HEK293T (cell line): ENCODE results near the gene CHP1.
"Not testable (repeated sequence)": the region's sequence is repeated elsewhere in the genome, so short reads cannot be mapped to it uniquely, and the experiment has no call there.

Experiments used
- CTCF ChIA-PET: fragments of 350-600 bp; formaldehyde crosslinking; extraction: SDS; loops from one replicate; lab custom pipeline; 2021; ENCODE audit warnings: antibody characterized with exemption, inconsistent platforms; lab: Yijun Ruan, JAX
- POLR2A ChIA-PET: fragments of 350-600 bp; formaldehyde crosslinking; extraction: SDS; loops from one replicate; lab custom pipeline; 2020; ENCODE audit warnings: antibody characterized with exemption, inconsistent platforms; lab: Yijun Ruan, JAX
- DNase-seq: peaks from one replicate; pipeline ENCODE4 v3.0.0; 2012; ENCODE audit warnings: mixed read lengths; ENCODE audit errors: extremely low spot score
- ARNT ChIP-seq: fragments of 450-650 bp; IDR thresholded peaks from 2 replicates; pipeline ENCODE4 v1.6.1; 2017; ENCODE audit warnings: mild to moderate bottlenecking
- BHLHE40 ChIP-seq: fragments of 450-650 bp; IDR thresholded peaks from 2 replicates; pipeline ENCODE4 v1.6.1; 2016; ENCODE audit warnings: mild to moderate bottlenecking, moderate library complexity, borderline replicate concordance
- CTBP1 ChIP-seq: fragments of 450-650 bp; IDR thresholded peaks from 2 replicates; pipeline ENCODE4 v1.6.1; 2016; ENCODE audit warnings: borderline replicate concordance
- ELF4 ChIP-seq: fragments of 450-650 bp; IDR thresholded peaks from 2 replicates; pipeline ENCODE4 v1.6.1; 2017; ENCODE audit warnings: antibody characterized with exemption
- FOXA1 ChIP-seq: fragments of 450-650 bp; IDR thresholded peaks from 2 replicates; pipeline ENCODE4 v1.6.1; 2016; ENCODE audit warnings: mild to moderate bottlenecking
- FOXK2 ChIP-seq: fragments of 450-650 bp; IDR thresholded peaks from 2 replicates; pipeline ENCODE4 v1.6.1; 2016; ENCODE audit warnings: mild to moderate bottlenecking
- FOXM1 ChIP-seq: fragments of 450-650 bp; IDR thresholded peaks from 2 replicates; pipeline ENCODE4 v1.6.1; 2017; ENCODE audit warnings: mild to moderate bottlenecking, borderline replicate concordance
- HDGF ChIP-seq: fragments of 450-650 bp; IDR thresholded peaks from 2 replicates; pipeline ENCODE4 v1.6.1; 2017; ENCODE audit warnings: antibody characterized with exemption, borderline replicate concordance
- L3MBTL2 ChIP-seq: fragments of 450-650 bp; conservative IDR thresholded peaks from 2 replicates; pipeline ENCODE4 v1.6.1; 2016; ENCODE audit warnings: mild to moderate bottlenecking
- LEF1 ChIP-seq: fragments of 450-650 bp; IDR thresholded peaks from 2 replicates; pipeline ENCODE4 v1.6.1; 2017; ENCODE audit warnings: mild to moderate bottlenecking, borderline replicate concordance
- NFRKB ChIP-seq: fragments of 450-650 bp; IDR thresholded peaks from 2 replicates; pipeline ENCODE4 v1.6.1; 2016; ENCODE audit warnings: mild to moderate bottlenecking, moderate library complexity
- PKNOX1 ChIP-seq: fragments of 450-650 bp; IDR thresholded peaks from 2 replicates; pipeline ENCODE4 v1.6.1; 2016
- SP1 ChIP-seq: fragments of 450-650 bp; IDR thresholded peaks from 2 replicates; pipeline ENCODE4 v1.6.1; 2017
- SUZ12 ChIP-seq: fragments of 450-650 bp; IDR thresholded peaks from 2 replicates; pipeline ENCODE4 v1.6.1; 2016; ENCODE audit warnings: mild to moderate bottlenecking
- TARDBP ChIP-seq: fragments of 450-650 bp; IDR thresholded peaks from 2 replicates; pipeline ENCODE4 v1.6.1; 2016
- ZNF384 ChIP-seq: fragments of 450-650 bp; IDR thresholded peaks from 2 replicates; pipeline ENCODE4 v1.6.1; 2016

The CHP1 gene

GRCh38 chr15:41278319-41278718, 47.3 kb downstream of the CHP1 start:
- DNase-seq, result no peak
- POLR2A ChIA-PET, result no interaction called here
- TF ChIP-seq FOXA1 (no peak), CTBP1 (no peak), SUZ12 (no peak), LEF1 (no peak), FOXM1 (no peak), NFRKB (no peak), ZNF384 (no peak), PKNOX1 (no peak), L3MBTL2 (no peak), ELF4 (no peak), SP1 (no peak), BHLHE40 (no peak), ARNT (no peak), TARDBP (no peak)
- CTCF ChIA-PET, result no interaction called here

- TF ChIP-seq NFRKB, result no peak
- TF ChIP-seq BHLHE40, result no peak
- no peak for TF ChIP-seq L3MBTL2
- no peak for TF ChIP-seq ZNF384
- no peak for TF ChIP-seq SP1
- TF ChIP-seq FOXA1, result no peak
- no peak for TF ChIP-seq FOXM1
- TF ChIP-seq HDGF, result no peak
- no peak for TF ChIP-seq CTBP1
- TF ChIP-seq LEF1, result no peak
- TF ChIP-seq SUZ12, result no peak
- TF ChIP-seq ELF4, result no peak
- TF ChIP-seq PKNOX1, result no peak
- TF ChIP-seq ARNT, result no peak
- TF ChIP-seq TARDBP, result no peak
- TF ChIP-seq FOXK2, result no peak
- no peak for DNase-seq
- CTCF ChIA-PET, result no interaction called here
- POLR2A ChIA-PET, result no interaction called here
Observed at GRCh38 chr15:41279535-41280283, 48.6 kb downstream of the CHP1 start.

GRCh38 chr15:41281236-41281635, 50.2 kb downstream of the CHP1 start:
- no peak for DNase-seq
- TF ChIP-seq CTBP1, result no peak
- TF ChIP-seq TARDBP, result no peak
- TF ChIP-seq FOXK2, result no peak
- TF ChIP-seq PKNOX1, result no peak
- no peak for TF ChIP-seq NFRKB
- TF ChIP-seq ZNF384, result no peak
- ChIA-PET CTCF (no interaction called here), POLR2A (no interaction called here)

- ChIA-PET CTCF (interaction anchor here (1.0 kb wide), 1 partner anchor 331 kb away, joined by 3 read pairs; no protein-coding TSS in a partner anchor), POLR2A (interaction anchor here (1.8 kb wide), 1 partner anchor 51 kb away, joined by 7 read pairs; the partner anchor contains the start of gene CHP1)
- not testable (repeated sequence) for DNase-seq
Observed at GRCh38 chr15:41282436-41282835, 51.4 kb downstream of the CHP1 start.

- CTCF ChIA-PET, result interaction anchor here (1.0 kb wide), 1 partner anchor 332 kb away, joined by 3 read pairs; no protein-coding TSS in a partner anchor
- TF ChIP-seq L3MBTL2, result peak; percentile 78; the same call in 1 of the 2 replicates
- not testable (repeated sequence) for DNase-seq
- POLR2A ChIA-PET, result interaction anchor here (1.0 to 1.8 kb wide), 8 partner anchors 9 to 330 kb away, joined by 3 to 7 read pairs (median 3); partner anchors contain the start of genes CHAC1, CHP1, NUSAP1 and OIP5
Observed at GRCh38 chr15:41282980-41283652, 52.0 kb downstream of the CHP1 start.

GRCh38 chr15:41283653-41284426, 52.8 kb downstream of the CHP1 start:
- ChIA-PET CTCF (no interaction called here), POLR2A (interaction anchor here (1.0 to 1.8 kb wide), 8 partner anchors 8 to 331 kb away, joined by 3 to 7 read pairs (median 3); partner anchors contain the start of genes CHAC1, CHP1, NUSAP1 and OIP5)
- DNase-seq, result peak; percentile 93
- no peak for TF ChIP-seq NFRKB
- peak; percentile 99 for TF ChIP-seq PKNOX1
